ENCODE data around the gene CCDC63. TPM values are rescaled to one million over a fixed set of nuclear protein-coding genes. Genes with fewer than 3 reads are reported as not detected.

The CCDC63 gene
- polyA plus RNA-seq, 2 donors, result not detected

Other genes with a start within 250 kb of the CCDC63 start
- 10 to 100 TPM in 1 of 2 donors, 1 to 10 TPM in 1; 9.2 to 14.7 TPM for gene TCTN1, start 232.9 kb upstream of the CCDC63 start, polyA plus RNA-seq
- 1 to 10 TPM; 1.3 to 1.4 TPM for gene HVCN1, start 157.9 kb upstream of the CCDC63 start, polyA plus RNA-seq
- gene PPP1CC, start 104.1 kb upstream of the CCDC63 start, polyA plus RNA-seq, result 10 to 100 TPM; 63.2 to 65.3 TPM
- 1 to 10 TPM in 1 of 2 donors, under 1 TPM in 1; 0.92 to 4.0 TPM for gene MYL2, start 73.6 kb downstream of the CCDC63 start, polyA plus RNA-seq
- gene CUX2, start 187.2 kb downstream of the CCDC63 start, polyA plus RNA-seq, result under 1 TPM in 1 of 2 donors, not detected in 1; under 0.01 TPM

Measured in esophagus (tissue), 2 donors.